K562 (cell line): ENCODE results near the gene CTIF. TPM values are rescaled to one million over a fixed set of nuclear protein-coding genes. Genes with fewer than 3 reads are reported as not detected.

Source experiments
- CHAMP1 ChIP-seq: fragments of 450-650 bp; IDR thresholded peaks from 2 replicates; pipeline ENCODE4 v1.6.1; 2016; ENCODE audit warnings: mild to moderate bottlenecking
- ESRRA ChIP-seq: fragments of 450-650 bp; IDR thresholded peaks from 2 replicates; pipeline ENCODE4 v1.6.1; 2014; ENCODE audit warnings: low read depth, mild to moderate bottlenecking, moderate library complexity, borderline replicate concordance
- EWSR1 ChIP-seq: fragments of 450-650 bp; IDR thresholded peaks from 2 replicates; pipeline ENCODE4 v1.6.1; 2018; ENCODE audit warnings: borderline replicate concordance, mild to moderate bottlenecking, low read depth, moderate library complexity; ENCODE audit not compliant: partially characterized antibody
- HBP1 ChIP-seq: fragments of 450-650 bp; formaldehyde crosslinking; IDR thresholded peaks from 2 replicates; pipeline ENCODE4 v1.4.0; 2022; ENCODE audit warnings: missing genetic modification characterization
- MED1 ChIP-seq: sonication (generic); formaldehyde crosslinking; IDR thresholded peaks from 2 replicates; pipeline ENCODE4 v1.8.1; 2023; ENCODE audit warnings: missing genetic modification reagents, borderline replicate concordance
- PATZ1 ChIP-seq: fragments of 250-450 bp; sonication (Bioruptor Pico); IDR thresholded peaks from 2 replicates; pipeline ENCODE4 v1.5.0; 2020; ENCODE audit warnings: mild to moderate bottlenecking, borderline replicate concordance
- POLR3A ChIP-seq: IDR thresholded peaks from 2 replicates; pipeline ENCODE4 v1.6.1; 2011; ENCODE audit warnings: borderline replicate concordance, mild to moderate bottlenecking, moderate library complexity; ENCODE audit not compliant: insufficient read length, insufficient read depth; ENCODE audit errors: extremely low read depth
- POLR3G ChIP-seq: IDR thresholded peaks from 2 replicates; pipeline ENCODE4 v1.6.1; 2011; ENCODE audit not compliant: insufficient read length, insufficient replicate concordance; ENCODE audit errors: extremely low read depth
- SETDB1 ChIP-seq: IDR thresholded peaks from one replicate; pipeline ENCODE4 v1.6.1; 2012; ENCODE audit warnings: low read length, control low read depth, inconsistent platforms
- TEAD1 ChIP-seq, 2 experiments: fragments of 450-650 bp in 1 of 2; sonication (generic) in 1 of 2; formaldehyde crosslinking; IDR thresholded peaks; 2 replicates each; pipeline versions ENCODE4 v1.4.0 to v1.8.0; 2020 to 2022; ENCODE audit warnings: mild to moderate bottlenecking in 2 of 2, missing genetic modification reagents in 1 of 2
- WHSC1 ChIP-seq: IDR thresholded peaks from one replicate; pipeline ENCODE4 v1.6.1; 2012; ENCODE audit warnings: low read length, control low read depth, inconsistent platforms
- ZNF589 ChIP-seq: fragments of 200-800 bp; sonication (Bioruptor generic); IDR thresholded peaks from 2 replicates; pipeline ENCODE4 v1.6.1; 2016; ENCODE audit warnings: low read depth, missing genetic modification characterization, missing compliant biosample characterization
- ZNF75A ChIP-seq: fragments of 450-650 bp; formaldehyde crosslinking; IDR thresholded peaks from 2 replicates; pipeline ENCODE4 v1.4.0; 2020; ENCODE audit warnings: mild to moderate bottlenecking
- polyA plus RNA-seq, 8 experiments: library from polyadenylated mRNA; depleted of rRNA in 4 of 8; stranded (reverse) in 5 of 8; unstranded in 3 of 8; fragments of >200 nt; fragmentation: Nextera tagmentation in 2 of 8; fragmentation: Illumina TruSeq in 1 of 8; extraction: Ambion mirVana in 2 of 8; extraction: Trizol in 1 of 8; gene quantifications; 2 replicates each; pipeline versions ENCODE4 v1.2.1 to v1.2.3, GENCODE V29; 2011 to 2014; ENCODE audit warnings: inconsistent platforms in 1 of 8, missing spikeins in 1 of 8
- total RNA-seq, 7 experiments: library from RNA; depleted of rRNA in 6 of 7; stranded (reverse); fragments of >200 nt in 6 of 7; fragmentation: Illumina TruSeq in 2 of 7; extraction: Trizol in 2 of 7; gene quantifications; 2 replicates each; pipeline versions ENCODE4 v1.2.1 to v1.2.3, GENCODE V29; 2011 to 2021; ENCODE audit warnings: low replicate concordance in 1 of 7
- TF ChIP-seq, protein P1 (sequence below): fragments of 250-450 bp; sonication (Bioruptor Pico); IDR thresholded peaks from 2 replicates; pipeline ENCODE4 v1.8.0; 2021; ENCODE audit warnings: moderate library complexity, mild to moderate bottlenecking, inconsistent platforms
- TF ChIP-seq, protein P2 (sequence below): fragments of 250-450 bp; sonication (Bioruptor Pico); IDR thresholded peaks from 2 replicates; pipeline ENCODE4 v1.8.0; 2022; ENCODE audit warnings: inconsistent platforms, mild to moderate bottlenecking, moderate library complexity, borderline replicate concordance
- TF ChIP-seq, protein P3 (sequence below): sonication (generic); formaldehyde crosslinking; IDR thresholded peaks from 2 replicates; pipeline ENCODE4 v1.8.1; 2023; ENCODE audit warnings: mild to moderate bottlenecking, missing genetic modification reagents

CTIF gene
- total and polyA plus RNA-seq, 9 of the 15 experiments (the other 6 are each of a cell fraction or from before 2014, with no cell fraction given), result 0.17 to 11.5 (median 2.2) TPM

GRCh38 chr18:48728204-48728833 is 189.5 kb downstream of the CTIF start (continued):
- TF ChIP-seq PATZ1, result no peak
- TF ChIP-seq, protein P1, sequence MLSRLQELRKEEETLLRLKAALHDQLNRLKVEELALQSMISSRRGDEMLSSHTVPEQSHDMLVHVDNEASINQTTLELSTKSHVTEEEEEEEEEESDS (CRISPR knock-in tag), result no peak
- TF ChIP-seq ZNF589 (CRISPR knock-in tag), result peak; percentile 60; the same call in 1 of the 2 replicates
- no peak for TF ChIP-seq ZNF75A (CRISPR knock-in tag)
- no peak for TF ChIP-seq MED1 (CRISPR knock-in tag)
- 0 out of 2 replicates have a peak, but pooled peaks have one; percentile 34 for TF ChIP-seq HBP1
- no peak for TF ChIP-seq POLR3A
- no peak for TF ChIP-seq WHSC1
- TF ChIP-seq POLR3G, result no peak
- no peak for TF ChIP-seq EWSR1
- TF ChIP-seq, protein P2, sequence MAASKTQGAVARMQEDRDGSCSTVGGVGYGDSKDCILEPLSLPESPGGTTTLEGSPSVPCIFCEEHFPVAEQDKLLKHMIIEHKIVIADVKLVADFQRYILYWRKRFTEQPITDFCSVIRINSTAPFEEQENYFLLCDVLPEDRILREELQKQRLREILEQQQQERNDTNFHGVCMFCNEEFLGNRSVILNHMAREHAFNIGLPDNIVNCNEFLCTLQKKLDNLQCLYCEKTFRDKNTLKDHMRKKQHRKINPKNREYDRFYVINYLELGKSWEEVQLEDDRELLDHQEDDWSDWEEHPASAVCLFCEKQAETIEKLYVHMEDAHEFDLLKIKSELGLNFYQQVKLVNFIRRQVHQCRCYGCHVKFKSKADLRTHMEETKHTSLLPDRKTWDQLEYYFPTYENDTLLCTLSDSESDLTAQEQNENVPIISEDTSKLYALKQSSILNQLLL (CRISPR knock-in tag), result no peak
- TF ChIP-seq, protein P3, sequence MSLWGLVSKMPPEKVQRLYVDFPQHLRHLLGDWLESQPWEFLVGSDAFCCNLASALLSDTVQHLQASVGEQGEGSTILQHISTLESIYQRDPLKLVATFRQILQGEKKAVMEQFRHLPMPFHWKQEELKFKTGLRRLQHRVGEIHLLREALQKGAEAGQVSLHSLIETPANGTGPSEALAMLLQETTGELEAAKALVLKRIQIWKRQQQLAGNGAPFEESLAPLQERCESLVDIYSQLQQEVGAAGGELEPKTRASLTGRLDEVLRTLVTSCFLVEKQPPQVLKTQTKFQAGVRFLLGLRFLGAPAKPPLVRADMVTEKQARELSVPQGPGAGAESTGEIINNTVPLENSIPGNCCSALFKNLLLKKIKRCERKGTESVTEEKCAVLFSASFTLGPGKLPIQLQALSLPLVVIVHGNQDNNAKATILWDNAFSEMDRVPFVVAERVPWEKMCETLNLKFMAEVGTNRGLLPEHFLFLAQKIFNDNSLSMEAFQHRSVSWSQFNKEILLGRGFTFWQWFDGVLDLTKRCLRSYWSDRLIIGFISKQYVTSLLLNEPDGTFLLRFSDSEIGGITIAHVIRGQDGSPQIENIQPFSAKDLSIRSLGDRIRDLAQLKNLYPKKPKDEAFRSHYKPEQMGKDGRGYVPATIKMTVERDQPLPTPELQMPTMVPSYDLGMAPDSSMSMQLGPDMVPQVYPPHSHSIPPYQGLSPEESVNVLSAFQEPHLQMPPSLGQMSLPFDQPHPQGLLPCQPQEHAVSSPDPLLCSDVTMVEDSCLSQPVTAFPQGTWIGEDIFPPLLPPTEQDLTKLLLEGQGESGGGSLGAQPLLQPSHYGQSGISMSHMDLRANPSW, result no peak
- peak; percentile 64; the same call in 1 of the 2 replicates for TF ChIP-seq ESRRA
- no peak for TF ChIP-seq TEAD1 (CRISPR knock-in tag; IDR thresholded peaks at IDR 0.05)
- no peak for TF ChIP-seq SETDB1
- no peak for TF ChIP-seq CHAMP1
